ENCODE data around the gene PAX5.

PAX5 gene

GRCh38 chr9:36864491-36865410, 169.3 kb downstream of the PAX5 start:
- Histone ChIP-seq H2AK5ac (ENCODE audit: low read depth, low read length) (peak overlapping the region; percentile 32), H3K9ac (ENCODE audit: low read depth, low read length, poor library complexity) (peak overlapping the region; percentile 63), H3K9me3 (replicated peaks in 1 of 2; ENCODE audit: control insufficient read depth in 2 of 2, insufficient read depth in 1 of 2, low read depth in 1 of 2, low read length in 2 of 2) (no peaks in the 10 kb centered on the region), H3K4me1 (ENCODE audit: control insufficient read depth in 2 of 2, insufficient read depth in 1 of 2, low read depth in 1 of 2, low read length in 2 of 2) (peaks cover 15 to 18% of the 10 kb centered on the region in 2 donors), H3K14ac (ENCODE audit: low read length) (no peak overlapping the region), H3K4ac (ENCODE audit: low read length) (no peak overlapping the region), H4K8ac (ENCODE audit: low read depth, low read length) (no peak overlapping the region), H3K27me3 (ENCODE audit: control insufficient read depth in 3 of 3, insufficient read depth in 3 of 3, low read depth in 1 of 3, low read length in 3 of 3) (peaks cover 0 to 14% (median 0%) of the 10 kb centered on the region in 3 experiments), H2BK15ac (ENCODE audit: low read length) (no peak overlapping the region), H3K4me2 (ENCODE audit: insufficient read depth, low read length, poor library complexity, severe bottlenecking) (no peak overlapping the region), H3K4me3 (ENCODE audit: low read length in 2 of 2) (no peak overlapping the region), H3K36me3 (replicated peaks in 1 of 2; ENCODE audit: control insufficient read depth in 2 of 2, insufficient read depth in 2 of 2, low read length in 2 of 2) (peaks cover 0 to 3% of the 10 kb centered on the region in 2 donors), H3K27ac (replicated peaks; ENCODE audit: low read length) (no peak overlapping the region), H3K79me1 (ENCODE audit: low read depth, low read length) (no peaks in the 10 kb centered on the region), H4K91ac (ENCODE audit: low read depth, low read length, poor library complexity) (no peak overlapping the region), H2BK5ac (ENCODE audit: low read length) (no peak overlapping the region), H2BK12ac (ENCODE audit: low read length) (peak overlapping the region; percentile 80), H2BK120ac (ENCODE audit: low read depth, low read length) (no peak overlapping the region), H3K18ac (ENCODE audit: low read length) (peak overlapping the region; percentile 80), H2AFZ (ENCODE audit: low read length) (peak overlapping the region; percentile 64), H3K23ac (ENCODE audit: low read depth, low read length, poor library complexity) (no peak overlapping the region)
- DNase-seq (ENCODE audit: low spot score), result peak; percentile 42
- WGBS, 2 donors (ENCODE audit: extremely low coverage in 2 of 2, insufficient read length in 2 of 2, insufficient replicate concordance in 1 of 2), result no CpG with 5 or more reads among the region's 31 CpGs

GRCh38 chr9:36862206-36863145, 171.6 kb downstream of the PAX5 start:
- H2BK5ac ChIP-seq (ENCODE audit: low read length), result no peak overlapping the region
- H3K36me3 ChIP-seq (replicated peaks in 1 of 2; ENCODE audit: control insufficient read depth in 2 of 2, insufficient read depth in 2 of 2, low read length in 2 of 2), result peaks cover 0 to 3% of the 10 kb centered on the region in 2 donors
- no peak overlapping the region for H3K27ac ChIP-seq (replicated peaks; ENCODE audit: low read length)
- H2AK5ac ChIP-seq (ENCODE audit: low read depth, low read length), result no peak overlapping the region
- no peak overlapping the region for H3K14ac ChIP-seq (ENCODE audit: low read length)
- H3K4ac ChIP-seq (ENCODE audit: low read length), result no peak overlapping the region
- H2BK12ac ChIP-seq (ENCODE audit: low read length), result no peak overlapping the region
- no peak for DNase-seq (ENCODE audit: low spot score)
- no peak overlapping the region for H3K4me2 ChIP-seq (ENCODE audit: insufficient read depth, low read length, poor library complexity, severe bottlenecking)
- H3K4me3 ChIP-seq (ENCODE audit: low read length in 2 of 2), result no peak overlapping the region
- no peak overlapping the region for H3K9ac ChIP-seq (ENCODE audit: low read depth, low read length, poor library complexity)
- no peak overlapping the region for H4K91ac ChIP-seq (ENCODE audit: low read depth, low read length, poor library complexity)
- H2BK120ac ChIP-seq (ENCODE audit: low read depth, low read length), result no peak overlapping the region
- no CpG with 5 or more reads among the region's 21 CpGs for WGBS, 2 donors (ENCODE audit: extremely low coverage in 2 of 2, insufficient read length in 2 of 2, insufficient replicate concordance in 1 of 2)
- H4K8ac ChIP-seq (ENCODE audit: low read depth, low read length), result no peak overlapping the region
- H2BK15ac ChIP-seq (ENCODE audit: low read length), result no peak overlapping the region
- no peaks in the 10 kb centered on the region for H3K9me3 ChIP-seq (replicated peaks in 1 of 2; ENCODE audit: control insufficient read depth in 2 of 2, insufficient read depth in 1 of 2, low read depth in 1 of 2, low read length in 2 of 2)
- peaks cover 5 to 8% of the 10 kb centered on the region in 2 donors for H3K4me1 ChIP-seq (ENCODE audit: control insufficient read depth in 2 of 2, insufficient read depth in 1 of 2, low read depth in 1 of 2, low read length in 2 of 2)
- no peak overlapping the region for H2AFZ ChIP-seq (ENCODE audit: low read length)
- no peaks in the 10 kb centered on the region for H3K79me1 ChIP-seq (ENCODE audit: low read depth, low read length)
- no peak overlapping the region for H3K18ac ChIP-seq (ENCODE audit: low read length)
- H3K23ac ChIP-seq (ENCODE audit: low read depth, low read length, poor library complexity), result no peak overlapping the region
- peaks cover 0 to 14% (median 0%) of the 10 kb centered on the region in 3 experiments for H3K27me3 ChIP-seq (ENCODE audit: control insufficient read depth in 3 of 3, insufficient read depth in 3 of 3, low read depth in 1 of 3, low read length in 3 of 3)

GRCh38 chr9:36861528-36862205, 172.4 kb downstream of the PAX5 start:
- peaks cover 0 to 3% of the 10 kb centered on the region in 2 donors for H3K36me3 ChIP-seq (replicated peaks in 1 of 2; ENCODE audit: control insufficient read depth in 2 of 2, insufficient read depth in 2 of 2, low read length in 2 of 2)
- no peak overlapping the region for H3K14ac ChIP-seq (ENCODE audit: low read length)
- no peak overlapping the region for H3K9ac ChIP-seq (ENCODE audit: low read depth, low read length, poor library complexity)
- H3K4me1 ChIP-seq (ENCODE audit: control insufficient read depth in 2 of 2, insufficient read depth in 1 of 2, low read depth in 1 of 2, low read length in 2 of 2), result peaks cover 5 to 8% of the 10 kb centered on the region in 2 donors
- no peak overlapping the region for H2AFZ ChIP-seq (ENCODE audit: low read length)
- H3K27ac ChIP-seq (replicated peaks; ENCODE audit: low read length), result no peak overlapping the region
- H3K4me2 ChIP-seq (ENCODE audit: insufficient read depth, low read length, poor library complexity, severe bottlenecking), result no peak overlapping the region
- no peak overlapping the region for H3K4me3 ChIP-seq (ENCODE audit: low read length in 2 of 2)
- no peak overlapping the region for H2BK5ac ChIP-seq (ENCODE audit: low read length)
- no peak overlapping the region for H3K18ac ChIP-seq (ENCODE audit: low read length)
- no peak overlapping the region for H2BK12ac ChIP-seq (ENCODE audit: low read length)
- no peaks in the 10 kb centered on the region for H3K79me1 ChIP-seq (ENCODE audit: low read depth, low read length)
- H4K91ac ChIP-seq (ENCODE audit: low read depth, low read length, poor library complexity), result no peak overlapping the region
- no peak overlapping the region for H2BK120ac ChIP-seq (ENCODE audit: low read depth, low read length)
- WGBS, 2 donors (ENCODE audit: extremely low coverage in 2 of 2, insufficient read length in 2 of 2, insufficient replicate concordance in 1 of 2), result no CpG with 5 or more reads among the region's 7 CpGs
- no peak overlapping the region for H2BK15ac ChIP-seq (ENCODE audit: low read length)
- no peak overlapping the region for H3K4ac ChIP-seq (ENCODE audit: low read length)
- no peak overlapping the region for H2AK5ac ChIP-seq (ENCODE audit: low read depth, low read length)
- H3K23ac ChIP-seq (ENCODE audit: low read depth, low read length, poor library complexity), result no peak overlapping the region
- no peaks in the 10 kb centered on the region for H3K9me3 ChIP-seq (replicated peaks in 1 of 2; ENCODE audit: control insufficient read depth in 2 of 2, insufficient read depth in 1 of 2, low read depth in 1 of 2, low read length in 2 of 2)
- H4K8ac ChIP-seq (ENCODE audit: low read depth, low read length), result no peak overlapping the region
- no peak for DNase-seq (ENCODE audit: low spot score)
- H3K27me3 ChIP-seq (ENCODE audit: control insufficient read depth in 3 of 3, insufficient read depth in 3 of 3, low read depth in 1 of 3, low read length in 3 of 3), result peaks cover 0 to 14% (median 0%) of the 10 kb centered on the region in 3 experiments
